OCI-LY1 (cell line): Measurements from ENCODE around the gene GBX1.
A peak's percentile ranks its signal among the peaks of the same experiment; 100 is the strongest.

Source experiments
- EZH2 ChIP-seq: fragments of 200-600 bp; sonication (generic), shearing (Covaris generic); IDR thresholded peaks from 2 replicates; pipeline ENCODE4 v1.8.0; 2017; ENCODE audit warnings: borderline replicate concordance, mixed run types, mild to moderate bottlenecking, antibody characterized with exemption, low read length, moderate library complexity, mixed read lengths
- TF ChIP-seq, protein P1 (sequence below): fragments of 200-600 bp; sonication (generic), shearing (Covaris generic); IDR thresholded peaks from 2 replicates; pipeline ENCODE4 v1.5.1; 2017; ENCODE audit warnings: mild to moderate bottlenecking, antibody characterized with exemption, low read length, moderate library complexity, mixed read lengths

DNA sequence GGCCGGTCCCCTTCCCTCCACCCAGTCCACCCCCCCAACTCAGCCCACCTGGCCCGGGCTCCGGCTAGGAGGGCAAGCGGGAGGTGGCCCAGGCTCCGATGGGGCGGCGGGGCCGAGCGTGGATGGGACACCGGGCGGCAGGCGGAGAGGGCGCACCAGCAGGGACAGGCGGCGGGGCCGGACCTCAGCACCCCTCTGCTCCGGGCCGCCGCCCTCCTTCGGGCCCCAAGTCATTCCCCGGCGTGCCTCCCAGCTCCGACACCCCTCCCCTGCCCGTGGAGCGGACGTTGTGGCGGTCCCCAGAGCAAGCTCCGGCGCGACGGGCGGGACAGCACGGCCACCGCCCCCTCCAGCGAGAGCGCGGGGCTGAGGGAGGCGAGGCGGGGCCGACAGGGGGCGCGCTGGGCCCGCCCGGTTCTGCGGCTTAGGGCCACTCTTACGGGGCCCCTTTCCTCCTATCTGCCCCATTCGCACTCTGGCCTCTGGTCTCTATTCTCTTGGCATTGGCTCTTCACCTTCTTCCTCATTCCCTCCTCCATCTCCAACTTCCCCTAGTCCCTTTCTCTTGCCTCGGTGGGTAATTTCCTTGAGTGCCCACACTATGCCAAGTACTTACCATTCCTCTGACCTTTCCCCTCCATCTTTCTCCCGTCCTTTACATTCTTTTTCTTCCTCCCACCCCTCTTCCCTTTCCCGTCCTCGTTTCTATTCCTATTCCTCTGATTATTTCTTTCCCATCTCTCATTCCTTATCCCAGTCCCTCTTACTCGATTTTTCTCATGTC lies 701 bp upstream of the GBX1 start:
- TF ChIP-seq, protein P1, sequence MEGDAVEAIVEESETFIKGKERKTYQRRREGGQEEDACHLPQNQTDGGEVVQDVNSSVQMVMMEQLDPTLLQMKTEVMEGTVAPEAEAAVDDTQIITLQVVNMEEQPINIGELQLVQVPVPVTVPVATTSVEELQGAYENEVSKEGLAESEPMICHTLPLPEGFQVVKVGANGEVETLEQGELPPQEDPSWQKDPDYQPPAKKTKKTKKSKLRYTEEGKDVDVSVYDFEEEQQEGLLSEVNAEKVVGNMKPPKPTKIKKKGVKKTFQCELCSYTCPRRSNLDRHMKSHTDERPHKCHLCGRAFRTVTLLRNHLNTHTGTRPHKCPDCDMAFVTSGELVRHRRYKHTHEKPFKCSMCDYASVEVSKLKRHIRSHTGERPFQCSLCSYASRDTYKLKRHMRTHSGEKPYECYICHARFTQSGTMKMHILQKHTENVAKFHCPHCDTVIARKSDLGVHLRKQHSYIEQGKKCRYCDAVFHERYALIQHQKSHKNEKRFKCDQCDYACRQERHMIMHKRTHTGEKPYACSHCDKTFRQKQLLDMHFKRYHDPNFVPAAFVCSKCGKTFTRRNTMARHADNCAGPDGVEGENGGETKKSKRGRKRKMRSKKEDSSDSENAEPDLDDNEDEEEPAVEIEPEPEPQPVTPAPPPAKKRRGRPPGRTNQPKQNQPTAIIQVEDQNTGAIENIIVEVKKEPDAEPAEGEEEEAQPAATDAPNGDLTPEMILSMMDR: peak; percentile 85
- no peak for TF ChIP-seq EZH2
